ENCODE results near the gene C17orf75. TPM values are rescaled to one million over a fixed set of nuclear protein-coding genes. Genes with fewer than 3 reads are reported as not detected.
"Not testable (repeated sequence)": the region's sequence is repeated elsewhere in the genome, so short reads cannot be mapped to it uniquely, and the experiment has no call there.

Gene C17orf75
- total RNA-seq, 1 experiment from 2014 or later: 26.9 TPM

DNA sequence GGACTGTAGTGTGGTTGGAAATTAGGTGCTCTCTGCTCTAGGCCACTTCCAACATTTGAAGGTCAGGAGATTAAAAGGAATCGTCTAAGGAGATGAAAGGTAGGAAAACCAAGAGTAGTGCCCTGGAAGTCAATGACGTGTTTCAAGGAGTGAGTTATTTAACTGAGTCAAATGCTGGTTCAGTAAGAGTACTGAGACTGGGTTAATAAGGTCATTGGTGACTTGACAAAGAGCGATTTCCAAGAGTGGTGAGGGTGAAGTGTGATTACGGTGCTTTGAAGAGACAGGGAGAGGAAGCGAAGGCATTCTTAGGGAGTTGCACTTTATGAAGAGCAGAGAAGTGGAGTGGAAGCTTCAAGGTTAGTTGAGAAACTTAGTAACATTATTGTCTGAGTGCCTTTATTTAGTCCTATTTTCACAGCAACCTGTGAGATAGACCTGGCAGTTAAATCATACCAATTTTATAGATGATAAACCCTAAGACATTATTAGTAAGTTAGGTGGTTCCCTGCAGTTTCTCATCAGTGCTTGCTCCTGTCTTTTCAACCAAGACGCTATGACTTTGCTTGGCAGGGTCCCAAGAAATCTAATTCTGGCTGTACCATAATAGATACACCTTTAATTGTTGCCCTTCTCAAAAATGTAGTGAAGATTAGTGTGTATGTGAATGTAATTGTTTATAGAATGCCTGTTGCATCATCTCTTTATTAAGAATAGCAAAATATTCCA, 13.8 kb upstream of the C17orf75 start:
- no peak for TF ChIP-seq EZH2 (IDR thresholded peaks at IDR 0.05; ENCODE audit: borderline replicate concordance, low read depth, low read length, poor library complexity, severe bottlenecking)
- TF ChIP-seq, protein P1, sequence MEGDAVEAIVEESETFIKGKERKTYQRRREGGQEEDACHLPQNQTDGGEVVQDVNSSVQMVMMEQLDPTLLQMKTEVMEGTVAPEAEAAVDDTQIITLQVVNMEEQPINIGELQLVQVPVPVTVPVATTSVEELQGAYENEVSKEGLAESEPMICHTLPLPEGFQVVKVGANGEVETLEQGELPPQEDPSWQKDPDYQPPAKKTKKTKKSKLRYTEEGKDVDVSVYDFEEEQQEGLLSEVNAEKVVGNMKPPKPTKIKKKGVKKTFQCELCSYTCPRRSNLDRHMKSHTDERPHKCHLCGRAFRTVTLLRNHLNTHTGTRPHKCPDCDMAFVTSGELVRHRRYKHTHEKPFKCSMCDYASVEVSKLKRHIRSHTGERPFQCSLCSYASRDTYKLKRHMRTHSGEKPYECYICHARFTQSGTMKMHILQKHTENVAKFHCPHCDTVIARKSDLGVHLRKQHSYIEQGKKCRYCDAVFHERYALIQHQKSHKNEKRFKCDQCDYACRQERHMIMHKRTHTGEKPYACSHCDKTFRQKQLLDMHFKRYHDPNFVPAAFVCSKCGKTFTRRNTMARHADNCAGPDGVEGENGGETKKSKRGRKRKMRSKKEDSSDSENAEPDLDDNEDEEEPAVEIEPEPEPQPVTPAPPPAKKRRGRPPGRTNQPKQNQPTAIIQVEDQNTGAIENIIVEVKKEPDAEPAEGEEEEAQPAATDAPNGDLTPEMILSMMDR (conservative IDR thresholded peaks at IDR 0.05; ENCODE audit: low read depth, low read length): no peak
- H3K4me3 ChIP-seq (ENCODE audit: low read depth, low read length, poor library complexity, severe bottlenecking): no peak overlapping the region
- H3K27me3 ChIP-seq (replicated peaks; ENCODE audit: insufficient read depth, low read depth, low read length, poor library complexity): no peaks in the 10 kb centered on the region
- no peaks in the 10 kb centered on the region for H3K9me3 ChIP-seq (ENCODE audit: low read depth, low read length, poor library complexity, severe bottlenecking)
- no peak overlapping the region for H3K27ac ChIP-seq (ENCODE audit: low read depth, low read length, poor library complexity, severe bottlenecking)
- DNase-seq (ENCODE audit: low spot score): no peak
- H3K36me3 ChIP-seq (ENCODE audit: insufficient read depth, low read length, poor library complexity, severe bottlenecking): peaks cover 44% of the 10 kb centered on the region
- BruUV-seq (replicated peaks): no TSS peak
- ChIA-PET POLR2A (ENCODE audit: low non-redundant PET) (no interaction called here), CTCF (no interaction called here)
- intact Hi-C loops (cut with micrococcal nuclease; ENCODE audit: unreplicated experiment): loop anchor here (10.0 kb wide), 1 partner anchor 89 kb away; the partner anchor contains the start of gene PSMD11
- H3K4me1 ChIP-seq (ENCODE audit: insufficient read depth, low read length, poor library complexity, severe bottlenecking): peaks cover 18% of the 10 kb centered on the region

DNA sequence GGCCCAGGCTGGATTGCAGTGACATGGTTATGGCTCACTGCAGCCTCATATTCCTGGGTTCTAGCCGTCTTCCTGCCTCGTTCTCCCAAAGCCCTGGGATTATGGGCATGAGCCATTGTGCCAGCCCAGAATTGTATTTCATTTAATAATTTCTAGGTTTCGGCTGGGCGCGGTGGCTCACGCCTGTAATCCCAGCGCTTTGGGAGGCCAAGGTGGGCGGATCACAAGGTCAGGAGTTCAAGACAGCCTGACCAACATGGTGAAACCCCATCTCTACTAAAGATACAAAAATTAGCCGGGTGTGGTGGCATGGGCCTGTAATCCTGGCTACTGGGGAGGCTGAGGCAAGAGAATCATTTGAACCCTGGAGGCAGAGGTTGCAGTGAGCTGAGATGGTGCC, 10.8 kb upstream of the C17orf75 start:
- H3K27ac ChIP-seq (ENCODE audit: low read depth, low read length, poor library complexity, severe bottlenecking); H3K9me3 ChIP-seq (ENCODE audit: low read depth, low read length, poor library complexity, severe bottlenecking); H3K27me3 ChIP-seq (replicated peaks; ENCODE audit: insufficient read depth, low read depth, low read length, poor library complexity); CTCF ChIA-PET; POLR2A ChIA-PET (ENCODE audit: low non-redundant PET); DNase-seq (ENCODE audit: low spot score); BruUV-seq (replicated peaks): not testable (repeated sequence)
- H3K36me3 ChIP-seq (ENCODE audit: insufficient read depth, low read length, poor library complexity, severe bottlenecking): peaks cover 30% of the 10 kb centered on the region
- H3K4me3 ChIP-seq (ENCODE audit: low read depth, low read length, poor library complexity, severe bottlenecking): peak overlapping the region; percentile 69
- intact Hi-C loops (cut with micrococcal nuclease; ENCODE audit: unreplicated experiment): loop anchor here (10.0 kb wide), 1 partner anchor 92 kb away; the partner anchor contains the start of gene PSMD11
- peaks cover 18% of the 10 kb centered on the region for H3K4me1 ChIP-seq (ENCODE audit: insufficient read depth, low read length, poor library complexity, severe bottlenecking)

DNA sequence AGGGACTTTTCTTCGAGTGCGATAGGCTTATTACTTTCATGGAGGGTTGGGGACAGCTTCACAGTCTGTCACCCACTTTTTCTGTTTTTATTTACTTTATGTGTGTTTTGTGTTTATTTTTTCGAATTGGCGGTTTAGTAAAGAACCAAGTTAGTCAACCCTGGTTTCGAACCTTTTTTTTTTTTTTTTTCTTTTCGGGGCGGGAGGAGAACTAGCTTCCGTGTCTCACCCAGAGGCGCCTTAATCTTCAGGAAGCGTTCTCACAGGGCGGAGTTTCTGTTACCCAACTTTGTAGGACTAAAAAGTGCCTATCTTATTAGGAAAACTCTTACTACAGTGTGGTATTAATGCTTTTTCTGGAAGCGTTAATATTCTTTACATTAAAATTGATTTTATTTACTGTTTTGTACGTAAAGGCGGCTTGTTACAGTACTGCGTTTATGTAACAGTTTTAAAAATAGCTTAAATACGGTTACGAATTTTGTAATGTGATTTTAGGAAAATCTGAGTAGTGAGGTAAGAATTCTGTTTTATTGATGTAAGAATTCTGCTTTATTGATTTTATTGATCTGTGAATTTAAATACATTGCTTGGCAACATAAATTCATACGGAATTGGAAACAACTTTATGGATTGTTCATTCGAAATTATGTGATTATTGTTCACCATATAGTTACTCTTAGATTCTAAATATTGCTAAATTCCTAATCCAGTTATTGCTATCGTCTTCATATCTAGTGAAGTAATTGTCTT, 8.9 kb upstream of the C17orf75 start:
- peak; percentile 59 for DNase-seq (ENCODE audit: low spot score)
- peak overlapping the region; percentile 69 for H3K4me3 ChIP-seq (ENCODE audit: low read depth, low read length, poor library complexity, severe bottlenecking)
- intact Hi-C loops (cut with micrococcal nuclease; ENCODE audit: unreplicated experiment): loop anchor here (10.0 kb wide), 1 partner anchor 94 kb away; the partner anchor contains the start of gene PSMD11
- BruUV-seq (replicated peaks): no TSS peak
- H3K27ac ChIP-seq (ENCODE audit: low read depth, low read length, poor library complexity, severe bottlenecking): peak overlapping the region; percentile 94
- ChIA-PET CTCF (interaction anchor here (0.6 kb wide), 1 partner anchor 20 kb away, joined by 3 read pairs; no protein-coding TSS in a partner anchor), POLR2A (ENCODE audit: low non-redundant PET) (interaction anchor here (0.6 to 0.8 kb wide), 2 partner anchors 132 to 343 kb away, joined by 3 to 12 read pairs; no protein-coding TSS in a partner anchor)
- TF ChIP-seq, protein P1 (conservative IDR thresholded peaks at IDR 0.05; ENCODE audit: low read depth, low read length): no peak
- no peak for TF ChIP-seq EZH2 (IDR thresholded peaks at IDR 0.05; ENCODE audit: borderline replicate concordance, low read depth, low read length, poor library complexity, severe bottlenecking)
- H3K36me3 ChIP-seq (ENCODE audit: insufficient read depth, low read length, poor library complexity, severe bottlenecking): peaks cover 27% of the 10 kb centered on the region
- H3K27me3 ChIP-seq (replicated peaks; ENCODE audit: insufficient read depth, low read depth, low read length, poor library complexity): no peaks in the 10 kb centered on the region
- H3K4me1 ChIP-seq (ENCODE audit: insufficient read depth, low read length, poor library complexity, severe bottlenecking): peaks cover 18% of the 10 kb centered on the region
- no peaks in the 10 kb centered on the region for H3K9me3 ChIP-seq (ENCODE audit: low read depth, low read length, poor library complexity, severe bottlenecking)
